Epithelial cell of prostate (primary cell): ENCODE results near the gene TRIM14.
"Not testable (repeated sequence)": the region's sequence is repeated elsewhere in the genome, so short reads cannot be mapped to it uniquely, and the experiment has no call there.

Experiments used
- DNase-seq: peaks from one replicate; pipeline ENCODE4 v3.0.0-alpha.2; 2011; ENCODE audit warnings: low read depth, low spot score
- H3K27ac ChIP-seq: fragments of 450-650 bp; 2 replicates; pipeline ENCODE4 v1.5.1; 2017; ENCODE audit warnings: mild to moderate bottlenecking

The TRIM14 gene

GRCh38 chr9:98024702-98025101 is 94.3 kb downstream of the TRIM14 start:
- H3K27ac ChIP-seq = no peak overlapping the region
- no peak for DNase-seq

- DNase-seq = no peak
- H3K27ac ChIP-seq = no peak overlapping the region
Measured at GRCh38 chr9:98022447-98022846, 96.6 kb downstream of the TRIM14 start.

DNA sequence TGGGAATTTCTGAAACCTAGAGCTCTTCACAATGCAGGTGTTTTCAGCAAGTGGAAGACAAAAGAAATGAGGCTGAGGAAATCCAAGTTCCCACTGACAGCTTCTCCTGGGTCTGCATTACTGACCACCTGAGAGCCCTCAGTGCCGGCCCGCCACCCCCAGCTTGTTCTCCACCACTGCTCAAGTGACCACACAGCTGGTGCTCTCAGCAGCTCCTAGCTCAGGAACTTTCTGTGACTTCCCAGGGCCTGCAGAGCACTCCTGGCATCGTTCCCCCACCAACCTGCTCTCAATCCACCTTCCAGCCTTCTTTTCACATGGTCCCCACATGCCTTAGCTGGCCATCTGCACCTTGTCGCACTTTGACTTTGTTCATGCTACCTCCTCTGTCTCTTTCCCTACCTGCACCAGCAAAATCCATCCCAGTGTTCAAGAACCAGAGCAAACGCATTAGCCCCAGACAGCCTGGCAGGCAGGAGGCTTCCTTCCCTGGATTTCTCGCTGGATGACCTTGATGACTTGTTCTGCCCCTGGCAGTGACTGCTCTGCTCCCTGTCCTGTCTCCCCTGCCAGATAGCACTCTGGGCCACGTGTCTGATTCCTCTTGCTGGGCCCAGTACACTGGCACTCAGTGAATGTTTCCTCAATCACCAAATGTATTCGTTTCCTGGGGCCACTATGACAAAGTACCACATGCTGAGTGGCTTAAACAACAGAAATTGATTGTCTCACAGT is 97.5 kb downstream of the TRIM14 start:
- DNase-seq = no peak
- no peak overlapping the region for H3K27ac ChIP-seq

GRCh38 chr9:98020476-98021145 is 98.4 kb downstream of the TRIM14 start:
- H3K27ac ChIP-seq = no peak overlapping the region

DNA sequence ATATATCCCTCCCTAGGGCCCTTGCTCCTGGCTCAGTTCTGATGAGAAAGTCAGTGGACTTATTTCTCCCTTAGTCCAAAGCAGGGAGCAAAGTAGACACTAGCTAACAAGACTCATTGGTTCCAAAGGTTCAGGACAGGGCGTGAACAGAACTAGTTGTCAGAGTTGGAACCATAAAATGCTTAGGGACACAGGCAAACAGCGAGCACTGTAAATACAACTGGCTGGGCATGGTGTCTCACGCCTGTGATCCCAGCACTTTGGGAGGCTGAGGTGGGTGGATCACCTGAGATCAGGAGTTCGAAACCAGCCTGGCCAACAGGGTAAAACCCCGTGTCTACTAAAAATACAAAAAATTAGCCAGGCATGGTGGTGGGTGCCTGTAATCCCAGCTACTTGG is 99.2 kb downstream of the TRIM14 start:
- not testable (repeated sequence) for DNase-seq

More at GRCh38 chr9:98020476-98021145, 98.4 kb downstream of the TRIM14 start:
- DNase-seq = no peak

More for the DNA sequence above, 99.2 kb downstream of the TRIM14 start:
- H3K27ac ChIP-seq = not testable (repeated sequence)
